OCI-LY1 (cell line): ENCODE results near the gene ELMO3.

Experiments used
- H2AFZ ChIP-seq: fragments of 200-600 bp; sonication (generic), shearing (Covaris generic); 2 replicates; pipeline ENCODE4 v1.6.0; 2014; ENCODE audit warnings: antibody characterized with exemption, mild to moderate bottlenecking, low read length
- H3F3A ChIP-seq: fragments of 200-600 bp; sonication (generic), shearing (Covaris generic); 2 replicates; pipeline ENCODE4 v1.6.0; 2014; ENCODE audit warnings: mild to moderate bottlenecking, antibody characterized with exemption, low read length, moderate library complexity; ENCODE audit not compliant: insufficient read depth
- H3K27ac ChIP-seq: fragments of 200-600 bp; sonication (generic); 2 replicates; pipeline ENCODE4 v1.5.1; 2014; ENCODE audit warnings: low read length, mixed run types, mild to moderate bottlenecking, low read depth; ENCODE audit not compliant: poor library complexity, severe bottlenecking
- H3K27me3 ChIP-seq: fragments of 200-600 bp; sonication (generic); 2 replicates; pipeline ENCODE4 v1.6.0; 2014; ENCODE audit warnings: antibody characterized with exemption, mild to moderate bottlenecking, low read length, moderate library complexity; ENCODE audit not compliant: insufficient read depth
- H3K36me3 ChIP-seq: fragments of 200-600 bp; sonication (generic); 2 replicates; pipeline ENCODE4 v1.6.1; 2014; ENCODE audit warnings: mild to moderate bottlenecking, antibody characterized with exemption, low read length, moderate library complexity, mixed read lengths; ENCODE audit not compliant: insufficient read depth
- H3K4me1 ChIP-seq: fragments of 200-600 bp; sonication (generic); 2 replicates; pipeline ENCODE4 v1.5.1; 2014; ENCODE audit warnings: mild to moderate bottlenecking, low read length, moderate library complexity; ENCODE audit not compliant: insufficient read depth, severe bottlenecking
- H3K4me2 ChIP-seq: fragments of 200-600 bp; sonication (generic), shearing (Covaris generic); 2 replicates; pipeline ENCODE4 v1.6.1; 2014; ENCODE audit warnings: low read length
- H3K4me3 ChIP-seq: fragments of 200-600 bp; sonication (generic); 2 replicates; pipeline ENCODE4 v1.5.1; 2014; ENCODE audit warnings: low read length, low read depth, mild to moderate bottlenecking, mixed read lengths; ENCODE audit not compliant: poor library complexity, severe bottlenecking
- H3K79me2 ChIP-seq: fragments of 200-600 bp; shearing (Covaris generic); 2 replicates; pipeline ENCODE4 v1.6.1; 2016; ENCODE audit warnings: mixed run types, low read length, mixed read lengths; ENCODE audit not compliant: insufficient read depth
- H3K9ac ChIP-seq: fragments of 200-600 bp; sonication (generic), shearing (Covaris generic); 2 replicates; pipeline ENCODE4 v1.6.1; 2014; ENCODE audit warnings: mild to moderate bottlenecking, low read length, mixed read lengths
- H3K9me2 ChIP-seq: fragments of 200-600 bp; sonication (generic), shearing (Covaris generic); 2 replicates; pipeline ENCODE4 v1.6.1; 2014; ENCODE audit warnings: low read depth, mild to moderate bottlenecking, low read length, mixed read lengths
- H3K9me3 ChIP-seq: fragments of 200-600 bp; shearing (Covaris generic); 2 replicates; pipeline ENCODE4 v1.6.1; 2014; ENCODE audit warnings: low read length, mixed read lengths
- H4K20me1 ChIP-seq: fragments of 200-600 bp; sonication (generic), shearing (Covaris generic); 2 replicates; pipeline ENCODE4 v1.6.0; 2016; ENCODE audit warnings: mild to moderate bottlenecking, low read length; ENCODE audit not compliant: insufficient read depth
- EZH2 ChIP-seq: fragments of 200-600 bp; sonication (generic), shearing (Covaris generic); IDR thresholded peaks from 2 replicates; pipeline ENCODE4 v1.8.0; 2017; ENCODE audit warnings: borderline replicate concordance, mixed run types, mild to moderate bottlenecking, antibody characterized with exemption, low read length, moderate library complexity, mixed read lengths
- TF ChIP-seq, protein P1 (sequence below): fragments of 200-600 bp; sonication (generic), shearing (Covaris generic); IDR thresholded peaks from 2 replicates; pipeline ENCODE4 v1.5.1; 2017; ENCODE audit warnings: mild to moderate bottlenecking, antibody characterized with exemption, low read length, moderate library complexity, mixed read lengths

The ELMO3 gene

DNA sequence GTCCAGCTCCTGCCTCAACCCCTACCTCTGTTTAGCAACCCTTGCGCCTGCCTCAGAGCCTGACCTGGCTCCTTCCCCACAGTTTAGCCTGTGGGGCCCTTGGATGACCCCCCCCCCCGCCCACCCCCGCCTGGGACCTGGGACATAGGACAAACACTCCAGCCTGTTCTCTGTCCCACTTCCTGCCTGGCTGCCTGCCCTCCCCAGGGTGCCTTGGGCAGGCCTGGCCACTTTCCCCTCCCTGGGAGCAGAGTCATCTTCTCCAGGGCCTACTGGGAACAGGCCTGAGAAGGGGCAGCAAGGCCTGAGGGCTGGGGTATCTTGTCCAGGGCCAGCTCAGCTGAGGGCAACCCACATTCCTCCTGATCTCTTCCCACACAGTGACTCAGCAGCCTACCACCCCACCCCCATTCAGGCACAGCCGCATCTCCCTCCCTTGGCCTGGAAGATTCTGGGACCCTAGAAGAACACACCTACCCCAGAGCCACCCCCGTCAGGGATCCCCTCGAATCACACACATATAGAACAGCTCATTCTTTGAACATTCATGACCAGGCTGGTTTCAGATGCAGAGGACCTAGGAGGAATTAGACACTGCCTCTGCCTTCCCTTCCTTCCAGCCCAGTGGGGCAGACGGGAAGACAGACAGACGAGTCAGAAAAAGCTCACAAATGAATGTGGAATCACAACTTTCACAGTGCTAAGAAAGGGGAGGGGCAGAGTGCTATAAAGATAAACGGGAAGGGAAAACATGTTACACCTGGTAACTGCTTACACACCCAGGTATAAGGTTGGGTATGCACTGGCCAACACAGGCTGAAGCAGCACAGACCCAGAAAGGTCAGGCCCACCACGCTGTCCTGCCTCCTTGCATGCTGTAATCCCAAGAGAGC is 42.3 kb downstream of the ELMO3 start:
- H3K9me3 ChIP-seq = no peaks in the 10 kb centered on the region
- no peak overlapping the region for H3K9ac ChIP-seq
- peaks cover 2% of the 10 kb centered on the region; the same call in 1 of the 2 replicates for H3K36me3 ChIP-seq
- no peak overlapping the region for H3K4me3 ChIP-seq
- H3K9me2 ChIP-seq = no peaks in the 10 kb centered on the region
- no peak overlapping the region for H3K27ac ChIP-seq
- no peak overlapping the region for H3K4me2 ChIP-seq
- TF ChIP-seq, protein P1, sequence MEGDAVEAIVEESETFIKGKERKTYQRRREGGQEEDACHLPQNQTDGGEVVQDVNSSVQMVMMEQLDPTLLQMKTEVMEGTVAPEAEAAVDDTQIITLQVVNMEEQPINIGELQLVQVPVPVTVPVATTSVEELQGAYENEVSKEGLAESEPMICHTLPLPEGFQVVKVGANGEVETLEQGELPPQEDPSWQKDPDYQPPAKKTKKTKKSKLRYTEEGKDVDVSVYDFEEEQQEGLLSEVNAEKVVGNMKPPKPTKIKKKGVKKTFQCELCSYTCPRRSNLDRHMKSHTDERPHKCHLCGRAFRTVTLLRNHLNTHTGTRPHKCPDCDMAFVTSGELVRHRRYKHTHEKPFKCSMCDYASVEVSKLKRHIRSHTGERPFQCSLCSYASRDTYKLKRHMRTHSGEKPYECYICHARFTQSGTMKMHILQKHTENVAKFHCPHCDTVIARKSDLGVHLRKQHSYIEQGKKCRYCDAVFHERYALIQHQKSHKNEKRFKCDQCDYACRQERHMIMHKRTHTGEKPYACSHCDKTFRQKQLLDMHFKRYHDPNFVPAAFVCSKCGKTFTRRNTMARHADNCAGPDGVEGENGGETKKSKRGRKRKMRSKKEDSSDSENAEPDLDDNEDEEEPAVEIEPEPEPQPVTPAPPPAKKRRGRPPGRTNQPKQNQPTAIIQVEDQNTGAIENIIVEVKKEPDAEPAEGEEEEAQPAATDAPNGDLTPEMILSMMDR = no peak
- no peak for TF ChIP-seq EZH2
- H2AFZ ChIP-seq = no peak overlapping the region
- H3F3A ChIP-seq = no peaks in the 10 kb centered on the region
- no peaks in the 10 kb centered on the region for H4K20me1 ChIP-seq
- H3K4me1 ChIP-seq = peaks cover 17% of the 10 kb centered on the region
- H3K79me2 ChIP-seq = no peaks in the 10 kb centered on the region
- H3K27me3 ChIP-seq = no peaks in the 10 kb centered on the region

DNA sequence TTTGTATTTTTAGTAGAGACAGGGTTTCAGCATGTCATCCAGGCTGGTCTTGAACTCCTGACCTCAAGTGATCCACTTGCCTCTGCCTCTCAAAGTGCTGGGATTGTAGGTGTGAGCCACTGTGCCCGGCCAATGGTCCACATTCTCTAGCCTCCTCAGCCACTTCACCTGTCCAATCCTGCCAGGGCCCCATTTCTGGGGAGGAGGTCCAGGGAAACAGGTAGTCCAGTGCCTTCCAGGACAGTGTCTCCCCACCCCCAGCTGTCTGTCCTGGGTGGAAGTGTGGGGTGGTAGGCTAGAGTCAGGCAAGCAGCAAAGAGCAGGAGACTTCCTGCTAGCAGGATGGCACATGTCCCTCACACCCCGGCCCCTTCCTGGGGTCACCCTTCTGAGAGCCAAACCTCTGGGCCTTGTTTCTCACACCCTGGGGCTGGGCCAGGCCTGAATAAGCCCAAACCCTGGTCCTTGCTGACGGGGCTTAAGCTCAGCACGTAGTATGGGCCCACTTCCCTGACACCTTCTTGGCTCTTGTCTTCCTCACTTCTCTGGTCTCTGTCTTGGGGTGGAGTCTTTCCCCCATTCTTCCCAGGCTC is 43.3 kb downstream of the ELMO3 start:
- Histone ChIP-seq H3K79me2 (no peaks in the 10 kb centered on the region), H3K9ac (no peak overlapping the region), H2AFZ (no peak overlapping the region), H3K27me3 (no peaks in the 10 kb centered on the region), H3K4me1 (peaks cover 23% of the 10 kb centered on the region), H3K27ac (no peak overlapping the region), H3K4me3 (no peak overlapping the region), H4K20me1 (no peaks in the 10 kb centered on the region), H3K9me3 (no peaks in the 10 kb centered on the region), H3F3A (no peaks in the 10 kb centered on the region), H3K4me2 (no peak overlapping the region), H3K36me3 (no peaks in the 10 kb centered on the region), H3K9me2 (no peaks in the 10 kb centered on the region)
- no peak for TF ChIP-seq EZH2
- TF ChIP-seq, protein P1 = no peak

DNA sequence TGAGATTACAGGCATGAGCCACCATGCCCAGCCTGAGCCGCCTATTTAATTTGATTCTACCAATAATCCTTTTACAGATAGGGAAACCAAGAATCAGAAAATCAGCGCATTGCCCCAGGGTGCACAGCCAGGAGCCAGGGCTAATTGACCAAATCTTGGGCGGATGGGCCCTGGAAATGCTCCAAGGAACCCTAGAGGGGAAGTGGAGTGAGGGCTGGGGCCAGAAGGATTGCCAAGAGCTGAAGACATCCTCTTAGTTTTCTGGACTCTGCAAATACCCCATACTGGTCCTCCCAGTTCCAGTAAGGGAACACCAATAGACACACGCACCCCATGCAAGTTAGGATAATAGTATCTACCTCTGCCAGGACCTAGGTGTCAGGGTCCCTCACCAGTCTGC is 44.5 kb downstream of the ELMO3 start:
- Histone ChIP-seq H3K4me2 (no peak overlapping the region), H3F3A (no peaks in the 10 kb centered on the region), H3K9me2 (no peaks in the 10 kb centered on the region), H3K9me3 (no peaks in the 10 kb centered on the region), H3K9ac (no peak overlapping the region), H3K27ac (no peak overlapping the region), H4K20me1 (no peaks in the 10 kb centered on the region), H3K4me3 (no peak overlapping the region), H3K79me2 (no peaks in the 10 kb centered on the region), H3K36me3 (no peaks in the 10 kb centered on the region), H3K4me1 (peaks cover 33% of the 10 kb centered on the region), H2AFZ (no peak overlapping the region), H3K27me3 (no peaks in the 10 kb centered on the region)
- TF ChIP-seq EZH2 = no peak
- TF ChIP-seq, protein P1 = no peak
